ENCODE data around the gene LYRM7. TPM values are rescaled to one million over a fixed set of nuclear protein-coding genes. Genes with fewer than 3 reads are reported as not detected.

The LYRM7 gene
- total RNA-seq, 1 experiment from 2014 or later: 5.0 TPM

GRCh38 chr5:131212471-131213021 lies 41.8 kb downstream of the LYRM7 start:
- H3F3A ChIP-seq (ENCODE audit: low read length, unreplicated experiment): no peaks in the 10 kb centered on the region
- intact Hi-C loops (cut with micrococcal nuclease): no loop called here
- no peak overlapping the region for H3K27ac ChIP-seq (ENCODE audit: low read length)
- H2AFZ ChIP-seq (ENCODE audit: low read length): no peak overlapping the region
- no peak for TF ChIP-seq EZH2 (IDR thresholded peaks at IDR 0.05; ENCODE audit: low read length, unreplicated experiment)
- no peak for TF ChIP-seq CTCF (conservative IDR thresholded peaks at IDR 0.05; ENCODE audit: low read depth, low read length)
- no peak for TF ChIP-seq EZH2phosphoT487 (IDR thresholded peaks at IDR 0.05; ENCODE audit: borderline replicate concordance, low read length)
- no peak overlapping the region for H3K4me3 ChIP-seq (ENCODE audit: low read length)
- BruUV-seq (replicated peaks): no TSS peak
- H3K4me2 ChIP-seq (ENCODE audit: low read length): no peak overlapping the region
- no peaks in the 10 kb centered on the region for H3K9me3 ChIP-seq (ENCODE audit: low read length)
- H3K9ac ChIP-seq (ENCODE audit: low read length): no peak overlapping the region
- DNase-seq (no peak), ATAC-seq (no peak)
- H3K36me3 ChIP-seq (ENCODE audit: low read depth, low read length): no peaks in the 10 kb centered on the region
- H3K27me3 ChIP-seq (ENCODE audit: low read length): no peaks in the 10 kb centered on the region
- no peaks in the 10 kb centered on the region for H3K79me2 ChIP-seq (ENCODE audit: low read length)
- POLR2A ChIA-PET (ENCODE audit: unreplicated experiment): no interaction called here
- CTCF ChIA-PET: no interaction called here
- H3K4me1 ChIP-seq (ENCODE audit: insufficient read depth, low read length): no peaks in the 10 kb centered on the region
- no peaks in the 10 kb centered on the region for H4K20me1 ChIP-seq (ENCODE audit: low read length)
- H3K9me2 ChIP-seq (replicated peaks; ENCODE audit: low read length): no peaks in the 10 kb centered on the region

GRCh38 chr5:131214609-131215227 lies 44.0 kb downstream of the LYRM7 start:
- ATAC-seq (no peak), DNase-seq (no peak)
- CTCF ChIA-PET: no interaction called here
- Histone ChIP-seq H4K20me1 (ENCODE audit: low read length) (no peaks in the 10 kb centered on the region), H3K4me3 (ENCODE audit: low read length) (no peak overlapping the region), H2AFZ (ENCODE audit: low read length) (no peak overlapping the region), H3K4me1 (ENCODE audit: insufficient read depth, low read length) (peaks cover 4% of the 10 kb centered on the region; the same call in 1 of the 2 replicates), H3F3A (ENCODE audit: low read length, unreplicated experiment) (no peaks in the 10 kb centered on the region), H3K9me2 (replicated peaks; ENCODE audit: low read length) (no peaks in the 10 kb centered on the region), H3K79me2 (ENCODE audit: low read length) (no peaks in the 10 kb centered on the region), H3K9ac (ENCODE audit: low read length) (no peak overlapping the region), H3K4me2 (ENCODE audit: low read length) (no peak overlapping the region), H3K27me3 (ENCODE audit: low read length) (no peaks in the 10 kb centered on the region), H3K9me3 (ENCODE audit: low read length) (no peaks in the 10 kb centered on the region), H3K36me3 (ENCODE audit: low read depth, low read length) (no peaks in the 10 kb centered on the region), H3K27ac (ENCODE audit: low read length) (no peak overlapping the region)
- no peak for TF ChIP-seq EZH2phosphoT487 (IDR thresholded peaks at IDR 0.05; ENCODE audit: borderline replicate concordance, low read length)
- intact Hi-C loops (cut with micrococcal nuclease): no loop called here
- no TSS peak for BruUV-seq (replicated peaks)
- POLR2A ChIA-PET (ENCODE audit: unreplicated experiment): no interaction called here

GRCh38 chr5:131217791-131218190 lies 47.0 kb downstream of the LYRM7 start:
- Histone ChIP-seq H3K4me2 (ENCODE audit: low read length) (no peak overlapping the region), H3K79me2 (ENCODE audit: low read length) (no peaks in the 10 kb centered on the region), H3K36me3 (ENCODE audit: low read depth, low read length) (no peaks in the 10 kb centered on the region), H3K9ac (ENCODE audit: low read length) (no peak overlapping the region), H3K27me3 (ENCODE audit: low read length) (no peaks in the 10 kb centered on the region), H3K4me1 (ENCODE audit: insufficient read depth, low read length) (peaks cover 13% of the 10 kb centered on the region; the same call in 1 of the 2 replicates), H3F3A (ENCODE audit: low read length, unreplicated experiment) (no peaks in the 10 kb centered on the region), H2AFZ (ENCODE audit: low read length) (no peak overlapping the region), H3K9me3 (ENCODE audit: low read length) (no peaks in the 10 kb centered on the region), H3K27ac (ENCODE audit: low read length) (no peak overlapping the region), H3K9me2 (replicated peaks; ENCODE audit: low read length) (no peaks in the 10 kb centered on the region), H3K4me3 (ENCODE audit: low read length) (no peak overlapping the region), H4K20me1 (ENCODE audit: low read length) (no peaks in the 10 kb centered on the region)
- ATAC-seq: no peak
- no TSS peak for BruUV-seq (replicated peaks)
- no peak for DNase-seq
- POLR2A ChIA-PET (ENCODE audit: unreplicated experiment): no interaction called here
- CTCF ChIA-PET: no interaction called here
- intact Hi-C loops (cut with micrococcal nuclease): no loop called here
- TF ChIP-seq EZH2phosphoT487 (IDR thresholded peaks at IDR 0.05; ENCODE audit: borderline replicate concordance, low read length) (no peak), CTCF (conservative IDR thresholded peaks at IDR 0.05; ENCODE audit: low read depth, low read length) (no peak), EZH2 (IDR thresholded peaks at IDR 0.05; ENCODE audit: low read length, unreplicated experiment) (no peak)

Data from PC-3 (cell line).